Esophagus muscularis mucosa (tissue), 4 donors: Measurements from ENCODE around the gene PPEF2. TPM values are rescaled to one million over a fixed set of nuclear protein-coding genes. Genes with fewer than 3 reads are reported as not detected.

Experiments used
- DNase-seq: peaks from one replicate; pipeline ENCODE4 v3.0.0-alpha.2; 2017; ENCODE audit errors: extremely low spot score
- H3K27ac ChIP-seq, 4 donors: fragments of 200-600 bp; sonication (generic); replicated peaks in 1 of 4; 1 replicate in 3 of 4; 2 replicates in 1 of 4; pipeline ENCODE4 v1.5.1; 2016 to 2019; ENCODE audit warnings: mild to moderate bottlenecking in 1 of 4
- H3K27me3 ChIP-seq, 4 donors: fragments of 200-600 bp; sonication (generic); one replicate each; pipeline versions ENCODE4 v1.5.1 to v1.6.0; 2016 to 2019
- H3K36me3 ChIP-seq, 4 donors: fragments of 200-600 bp; sonication (generic); one replicate each; pipeline ENCODE4 v1.5.1; 2016 to 2019
- H3K4me1 ChIP-seq, 4 donors: fragments of 200-600 bp; sonication (generic); one replicate each; pipeline ENCODE4 v1.5.1; 2016 to 2019
- H3K4me3 ChIP-seq, 4 donors: fragments of 200-600 bp; sonication (generic); 1 replicate in 2 of 4; 2 replicates in 2 of 4; pipeline ENCODE4 v1.5.1; 2016 to 2019; ENCODE audit warnings: mild to moderate bottlenecking in 4 of 4, moderate library complexity in 1 of 4
- H3K9me3 ChIP-seq, 4 donors: fragments of 200-600 bp; sonication (generic); 1 replicate in 3 of 4; 2 replicates in 1 of 4; pipeline ENCODE4 v1.5.1; 2016 to 2019
- EP300 ChIP-seq: sonication (generic); formaldehyde crosslinking; IDR thresholded peaks from one replicate; pipeline ENCODE4 v1.6.1; 2017; ENCODE audit warnings: antibody characterized with exemption
- POLR2A ChIP-seq: fragments of 450-650 bp; IDR thresholded peaks from one replicate; pipeline ENCODE4 v1.6.1; 2017; ENCODE audit warnings: antibody characterized with exemption, moderate library complexity, mild to moderate bottlenecking, low read depth
- POLR2AphosphoS5 ChIP-seq, 2 donors: sonication (generic); formaldehyde crosslinking; IDR thresholded peaks; one replicate each; pipeline ENCODE4 v1.6.1; 2017; ENCODE audit warnings: antibody characterized with exemption in 2 of 2
- WGBS: methylation state at CpG from one replicate; pipeline ENCODE4 v1.1.5; 2018; 5-methylcytosine and 5-hydroxymethylcytosine counted together
- intact Hi-C: fragments of 100-400 bp; cut with DNase I; formaldehyde crosslinking; loops from one replicate; pipeline ENCODE4 v1.15.1; 2023
- total RNA-seq, 4 donors: library from RNA; depleted of rRNA; stranded (reverse); fragments of >200 nt; gene quantifications; one replicate each; pipeline versions ENCODE4 v1.1.0 to v1.2.1, GENCODE V29; 2016
- TF ChIP-seq, protein P1 (sequence below), 3 experiments: fragments of 200-600 bp in 2 of 3; fragments of 450-650 bp in 1 of 3; sonication (generic) in 2 of 3; IDR thresholded peaks; one replicate each; pipeline ENCODE4 v1.5.1; 2017 to 2019; ENCODE audit warnings: antibody characterized with exemption in 3 of 3, mild to moderate bottlenecking in 2 of 3, moderate library complexity in 1 of 3

PPEF2 gene
- not detected for total RNA-seq

- no peaks in the 10 kb centered on the region for H3K27me3 ChIP-seq
- no peak for DNase-seq
- no peak within 1 kb of the TSS for H3K27ac ChIP-seq
- H3K9me3 ChIP-seq, result no peaks in the 10 kb centered on the region
- intact Hi-C loops, result no loop called here
- no peaks in the 10 kb centered on the region for H3K4me1 ChIP-seq
- no peak within 1 kb of the TSS for H3K4me3 ChIP-seq
- TF ChIP-seq, protein P1, sequence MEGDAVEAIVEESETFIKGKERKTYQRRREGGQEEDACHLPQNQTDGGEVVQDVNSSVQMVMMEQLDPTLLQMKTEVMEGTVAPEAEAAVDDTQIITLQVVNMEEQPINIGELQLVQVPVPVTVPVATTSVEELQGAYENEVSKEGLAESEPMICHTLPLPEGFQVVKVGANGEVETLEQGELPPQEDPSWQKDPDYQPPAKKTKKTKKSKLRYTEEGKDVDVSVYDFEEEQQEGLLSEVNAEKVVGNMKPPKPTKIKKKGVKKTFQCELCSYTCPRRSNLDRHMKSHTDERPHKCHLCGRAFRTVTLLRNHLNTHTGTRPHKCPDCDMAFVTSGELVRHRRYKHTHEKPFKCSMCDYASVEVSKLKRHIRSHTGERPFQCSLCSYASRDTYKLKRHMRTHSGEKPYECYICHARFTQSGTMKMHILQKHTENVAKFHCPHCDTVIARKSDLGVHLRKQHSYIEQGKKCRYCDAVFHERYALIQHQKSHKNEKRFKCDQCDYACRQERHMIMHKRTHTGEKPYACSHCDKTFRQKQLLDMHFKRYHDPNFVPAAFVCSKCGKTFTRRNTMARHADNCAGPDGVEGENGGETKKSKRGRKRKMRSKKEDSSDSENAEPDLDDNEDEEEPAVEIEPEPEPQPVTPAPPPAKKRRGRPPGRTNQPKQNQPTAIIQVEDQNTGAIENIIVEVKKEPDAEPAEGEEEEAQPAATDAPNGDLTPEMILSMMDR (IDR thresholded peaks at IDR 0.05), result no peak
- TF ChIP-seq POLR2A, result no peak
- no peak for TF ChIP-seq EP300
- 100% methylated on average over 1 of the region's 5 CpGs for WGBS
- no peaks in the 10 kb centered on the region for H3K36me3 ChIP-seq
Measured at GRCh38 chr4:75902352-75902751, at the start of gene PPEF2. Gene PPEF2, minus strand, starts transcription at chr4:75902452. Its CDS starts 6,127 bp downstream, at chr4:75896325.

DNA sequence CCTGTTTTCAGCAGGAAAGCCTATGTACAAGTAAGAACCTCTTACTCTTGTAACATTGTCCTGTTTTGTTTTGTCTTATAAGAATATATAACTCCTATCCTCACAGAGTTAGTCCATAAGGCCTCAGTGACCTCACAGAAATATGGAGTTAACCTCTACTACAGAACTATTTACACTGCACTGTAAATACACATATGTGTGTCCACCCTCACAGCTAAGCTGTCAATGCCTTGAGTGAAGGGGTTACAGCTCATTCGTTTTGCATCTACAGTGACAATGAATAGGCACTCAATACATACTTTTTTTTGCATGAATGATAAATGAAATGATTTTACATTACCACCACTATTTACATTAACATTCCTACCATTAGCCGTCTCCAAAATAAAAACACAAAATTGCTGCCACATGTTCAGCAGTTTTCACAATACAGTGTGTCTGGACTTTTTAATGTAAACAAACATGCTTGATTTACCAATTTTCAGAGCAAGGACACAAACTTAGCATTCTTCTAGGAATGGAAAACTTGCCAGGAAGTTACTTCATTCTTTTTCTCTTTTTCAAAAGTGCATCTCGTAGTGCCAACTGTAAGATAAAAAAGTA is 48.1 kb upstream of the PPEF2 start:
- TF ChIP-seq POLR2A (no peak), POLR2AphosphoS5 (IDR thresholded peaks at IDR 0.05) (no peak), EP300 (no peak)
- TF ChIP-seq, protein P1 (IDR thresholded peaks at IDR 0.05), result no peak

GRCh38 chr4:75948822-75949444 is 46.7 kb upstream of the PPEF2 start:
- TF ChIP-seq, protein P1 (IDR thresholded peaks at IDR 0.05), result no peak
- TF ChIP-seq EP300, result no peak
- TF ChIP-seq POLR2A, result no peak
- TF ChIP-seq POLR2AphosphoS5 (IDR thresholded peaks at IDR 0.05), result no peak
- Histone ChIP-seq H3K4me3 (no peak overlapping the region), H3K9me3 (no peaks in the 10 kb centered on the region), H3K36me3 (peaks cover 42 to 83% (median 63%) of the 10 kb centered on the region in 4 donors), H3K4me1 (no peaks in the 10 kb centered on the region), H3K27me3 (no peaks in the 10 kb centered on the region), H3K27ac (no peak overlapping the region)
- WGBS, result 74% methylated on average over 5 of the region's 5 CpGs
- no peak for DNase-seq
- intact Hi-C loops, result loop anchor here (10.0 kb wide), 1 partner anchor 154 kb away; no protein-coding TSS in a partner anchor

More for the DNA sequence above, 48.1 kb upstream of the PPEF2 start:
- Histone ChIP-seq H3K4me3 (no peak overlapping the region), H3K9me3 (no peaks in the 10 kb centered on the region), H3K27me3 (no peaks in the 10 kb centered on the region), H3K36me3 (peaks cover 56 to 90% (median 76%) of the 10 kb centered on the region in 4 donors), H3K27ac (no peak overlapping the region), H3K4me1 (no peaks in the 10 kb centered on the region)
- intact Hi-C loops, result no loop called here
- WGBS, result 76% methylated on average over 3 of the region's 3 CpGs
- DNase-seq, result no peak

DNA sequence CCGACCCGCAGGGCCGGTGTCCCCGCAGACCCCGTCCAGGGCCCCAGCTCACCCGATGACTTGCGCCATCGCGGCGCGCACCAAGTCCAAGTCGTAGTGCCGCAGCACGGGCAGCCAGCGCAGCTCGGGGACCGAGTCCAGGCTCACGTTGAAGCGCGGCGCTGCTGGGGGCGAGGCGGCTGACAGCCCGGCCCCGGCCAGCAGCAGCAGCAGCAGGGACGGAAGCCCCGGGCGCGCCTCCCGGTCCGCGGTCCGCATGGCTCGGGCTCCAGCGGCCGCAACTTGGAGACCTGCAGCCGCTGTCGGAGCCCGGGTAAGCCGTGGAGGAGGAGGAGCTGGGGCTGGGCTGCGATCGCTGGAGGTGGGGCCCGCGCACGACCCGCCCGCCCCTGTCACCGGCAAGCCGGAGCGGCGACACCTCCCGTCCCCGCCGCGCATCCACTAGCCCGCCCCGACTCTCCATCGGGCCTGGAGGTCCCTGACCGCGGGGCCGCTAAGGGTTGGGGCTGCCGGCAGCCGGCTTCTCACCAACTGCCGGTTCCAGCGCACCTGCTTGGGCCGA is 38.5 kb upstream of the PPEF2 start, which contains the start of gene NAAA:
Gene NAAA, minus strand, starts transcription at position 322 of the 562 bp plus-strand sequence. Its CDS starts 64 bp downstream, at position 258.
- H3K27me3 ChIP-seq, result no peaks in the 10 kb centered on the region
- intact Hi-C loops, result loop anchor here (2.0 to 10.0 kb wide), 2 partner anchors 24 to 146 kb away; no protein-coding TSS in a partner anchor
- peak within 1 kb of the TSS; percentile 66 to 85 (median 72) for H3K27ac ChIP-seq
- no peak for DNase-seq
- H3K4me1 ChIP-seq, result peaks cover 4 to 19% (median 14%) of the 10 kb centered on the region in 4 donors
- TF ChIP-seq, protein P1 (IDR thresholded peaks at IDR 0.05), result peak; percentile 31 to 64 (median 43)
- TF ChIP-seq EP300 (no peak), POLR2AphosphoS5 (IDR thresholded peaks at IDR 0.05) (peak; percentile 18 to 41), POLR2A (no peak)
- peak within 1 kb of the TSS; percentile 71 to 84 (median 79) for H3K4me3 ChIP-seq
- WGBS, result 0% methylated on average over 2 of the region's 66 CpGs
- peaks cover 0 to 10% (median 7%) of the 10 kb centered on the region in 4 donors for H3K36me3 ChIP-seq
- no peaks in the 10 kb centered on the region for H3K9me3 ChIP-seq
